Tongue (tissue), 2 donors: ENCODE data around the gene HOATZ. TPM values are rescaled to one million over a fixed set of nuclear protein-coding genes. Genes with fewer than 3 reads are reported as not detected.

Source experiments
- DNase-seq: peaks from one replicate; pipeline ENCODE4 v3.0.0-alpha.2; 2015
- total RNA-seq: library from RNA; depleted of rRNA; stranded (reverse); fragments of >200 nt; gene quantifications from one replicate; pipeline ENCODE4 v1.2.3, GENCODE V29; 2014

HOATZ gene
- total RNA-seq, 1 donor from 2014 or later, result not detected

- DNase-seq, result no peak
Measured at GRCh38 chr11:111522426-111522825, 7.8 kb downstream of the HOATZ start.

GRCh38 chr11:111523343-111523742 is 8.8 kb downstream of the HOATZ start:
- DNase-seq, result no peak

- DNase-seq, result no peak
Measured at GRCh38 chr11:111524056-111524455, 9.5 kb downstream of the HOATZ start.

- DNase-seq, result no peak
Measured at GRCh38 chr11:111525456-111525855, 10.9 kb downstream of the HOATZ start.

GRCh38 chr11:111526501-111526900 is 11.9 kb downstream of the HOATZ start:
- DNase-seq, result no peak

GRCh38 chr11:111527279-111527678 is 12.7 kb downstream of the HOATZ start:
- no peak for DNase-seq

GRCh38 chr11:111528557-111528956 is 14.0 kb downstream of the HOATZ start:
- no peak for DNase-seq

- DNase-seq, result no peak
Measured at GRCh38 chr11:111530091-111530490, 15.5 kb downstream of the HOATZ start.

- DNase-seq, result no peak
Measured at GRCh38 chr11:111531136-111531535, 16.6 kb downstream of the HOATZ start.

- DNase-seq, result no peak
Measured at GRCh38 chr11:111531687-111532364, 17.2 kb downstream of the HOATZ start.

- DNase-seq, result no peak
Measured at GRCh38 chr11:111532365-111532709, 17.8 kb downstream of the HOATZ start.

GRCh38 chr11:111535281-111535680 is 20.7 kb downstream of the HOATZ start:
- no peak for DNase-seq

GRCh38 chr11:111537336-111537860 is 22.8 kb downstream of the HOATZ start:
- DNase-seq, result no peak

- no peak for DNase-seq
Measured at GRCh38 chr11:111538407-111539114, 24.0 kb downstream of the HOATZ start.

- peak; percentile 10 for DNase-seq
Measured at GRCh38 chr11:111539426-111540113, 25.0 kb downstream of the HOATZ start.

GRCh38 chr11:111540114-111540936 is 25.7 kb downstream of the HOATZ start, which contains the start of gene LAYN:
Gene LAYN, plus strand, starts transcription at chr11:111540720. Its CDS starts 124 bp downstream, at chr11:111540844.
- DNase-seq, result peak; percentile 63

- DNase-seq, result no peak
Measured at GRCh38 chr11:111540937-111541253, 26.3 kb downstream of the HOATZ start.

- DNase-seq, result peak; percentile 66
Measured at GRCh38 chr11:111541254-111542061, 26.9 kb downstream of the HOATZ start.

GRCh38 chr11:111542606-111543275 is 28.2 kb downstream of the HOATZ start:
- DNase-seq, result no peak

- no peak for DNase-seq
Measured at GRCh38 chr11:111548525-111548924, 33.9 kb downstream of the HOATZ start.
